NCI-H146 treated with DMSO at 0.1 percent for 48 hours (cell line): ENCODE measurements around the gene KCNE1.

Experiments
- DNase-seq: peaks from one replicate; lab custom pipeline; 2025; ENCODE audit not compliant: unreplicated experiment; lab: John Stamatoyannopoulos, UW

Gene KCNE1

DNA sequence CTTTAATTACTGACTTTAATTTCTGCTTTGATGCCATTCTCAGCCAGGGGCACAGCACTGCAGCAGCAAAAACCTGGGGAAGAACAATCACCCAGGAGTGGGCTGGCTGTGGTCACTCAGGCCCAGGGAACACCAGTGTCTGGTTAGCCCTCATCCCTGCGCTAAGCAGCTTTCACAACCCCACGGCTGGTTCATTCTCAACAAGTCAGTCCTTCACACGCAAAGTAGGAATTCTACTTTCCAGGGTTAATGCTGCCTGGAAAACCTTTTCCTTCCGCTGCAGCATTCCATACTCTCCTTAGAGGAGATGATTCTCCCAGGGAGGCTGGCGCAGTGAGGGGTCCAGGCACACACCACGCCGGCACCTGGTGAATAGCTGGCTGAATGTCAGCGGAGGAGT is 24.3 kb upstream of the KCNE1 start:
- DNase-seq: no peak

DNA sequence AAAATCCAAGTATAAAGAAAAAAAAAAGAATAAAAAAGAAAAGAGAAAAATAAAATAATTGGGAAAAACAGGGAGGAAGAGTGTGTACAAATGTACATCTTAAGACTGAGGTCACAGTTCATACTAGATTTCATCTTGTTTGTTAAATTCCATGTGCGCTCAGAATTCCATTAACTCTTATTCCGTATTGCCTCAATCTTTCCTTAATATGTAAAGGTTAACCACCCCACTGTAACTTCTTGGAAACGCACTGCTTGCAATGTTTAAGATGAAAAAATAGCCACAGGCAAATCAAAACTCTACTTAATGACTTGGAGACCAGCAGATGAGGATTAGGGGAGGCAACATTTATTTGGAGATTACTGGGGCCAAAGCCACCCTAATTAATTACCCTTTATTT is 23.9 kb upstream of the KCNE1 start:
- DNase-seq: no peak

DNA sequence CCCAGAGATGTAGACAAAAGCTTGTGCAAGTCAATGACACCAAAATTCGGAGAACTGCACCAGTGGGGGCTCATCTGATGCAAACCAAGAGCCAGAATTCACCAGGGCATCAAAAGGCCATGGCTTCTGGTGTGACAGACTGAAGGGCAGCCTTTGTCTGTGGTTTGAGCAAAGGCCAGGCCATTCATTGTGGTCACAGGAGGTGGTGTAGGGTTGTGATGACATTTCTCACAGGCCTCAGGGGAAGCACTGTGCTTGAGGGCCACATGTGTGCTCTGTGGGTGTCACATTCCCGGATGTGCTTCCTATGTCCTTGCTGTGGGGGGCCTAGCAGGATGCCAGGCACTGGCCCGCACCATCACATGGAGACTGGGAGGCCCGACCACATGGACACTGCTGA is 22.5 kb upstream of the KCNE1 start:
- DNase-seq: no peak

DNA sequence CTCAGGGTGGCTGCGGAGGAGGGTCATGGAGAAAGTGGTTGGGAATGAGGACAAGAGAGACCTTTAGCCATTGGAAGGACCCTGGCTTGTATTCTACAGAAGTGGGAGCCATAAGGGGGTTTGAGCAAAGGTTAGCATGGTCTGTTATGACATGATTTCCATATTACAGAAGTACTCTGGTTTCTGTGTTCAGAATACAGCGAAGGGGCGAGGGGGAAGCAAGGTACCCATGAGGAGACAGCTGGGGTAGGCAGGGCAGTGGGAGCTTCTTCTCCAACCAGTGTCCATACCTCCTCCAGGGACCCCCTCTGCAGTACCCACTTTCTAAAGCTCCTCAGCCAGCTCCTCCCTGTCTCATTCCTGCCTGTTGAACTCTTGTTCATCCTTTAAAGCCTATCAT is 21.9 kb upstream of the KCNE1 start:
- no peak for DNase-seq

DNA sequence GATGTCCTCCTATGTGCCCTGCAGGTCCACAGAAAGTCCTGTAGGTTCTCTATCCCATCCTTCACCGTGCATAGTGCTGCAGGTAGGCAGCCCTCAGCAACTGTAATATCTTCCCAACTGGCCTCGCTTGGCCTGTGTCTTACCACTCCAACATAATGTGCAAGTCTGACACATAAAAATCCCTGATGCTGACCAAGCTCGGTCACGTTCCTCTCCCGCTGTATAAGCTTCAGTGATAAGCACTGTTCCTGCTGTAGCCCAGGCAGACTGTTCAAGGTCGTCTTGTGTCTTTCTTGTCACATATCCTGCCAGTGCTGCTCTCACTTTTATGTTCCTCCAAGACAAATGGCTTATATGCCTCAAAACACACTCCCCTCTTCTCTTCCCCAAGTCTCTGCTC is 19.4 kb upstream of the KCNE1 start:
- DNase-seq: no peak

GRCh38 chr21:34530261-34530660 is 18.3 kb upstream of the KCNE1 start:
- DNase-seq: no peak

- no peak for DNase-seq
These were observed 16.1 kb upstream of the KCNE1 start for GRCh38 chr21:34528131-34528561.

- DNase-seq: no peak
These were observed 14.7 kb upstream of the KCNE1 start for GRCh38 chr21:34526618-34527290.

- no peak for DNase-seq
These were observed 14.2 kb upstream of the KCNE1 start for GRCh38 chr21:34526241-34526617.

- DNase-seq: no peak
These were observed 12.9 kb upstream of the KCNE1 start for GRCh38 chr21:34524646-34525601.

GRCh38 chr21:34523019-34523555 is 11.1 kb upstream of the KCNE1 start:
- no peak for DNase-seq

DNA sequence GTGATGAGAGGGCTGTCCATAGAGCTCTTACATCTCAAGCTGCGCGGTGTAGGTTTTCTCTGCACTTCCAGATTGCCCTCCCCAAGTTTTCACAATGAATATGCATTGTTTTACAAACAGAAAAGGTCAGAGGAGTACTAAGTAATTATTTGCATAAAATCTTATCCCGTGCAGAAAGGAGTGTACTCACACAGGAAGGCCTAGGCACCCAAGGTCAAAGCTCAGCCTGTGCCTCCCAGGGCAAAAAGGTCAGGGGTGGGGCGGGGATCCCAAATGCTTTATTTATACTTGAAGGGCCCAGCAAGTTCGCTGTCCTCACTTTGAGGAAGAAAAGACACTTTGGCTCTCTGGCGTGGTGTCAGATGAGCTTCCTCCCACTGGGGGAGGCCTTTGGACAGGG is 10.3 kb upstream of the KCNE1 start:
- no peak for DNase-seq

- DNase-seq: no peak
These were observed 9.6 kb upstream of the KCNE1 start for GRCh38 chr21:34521561-34521960.

GRCh38 chr21:34520764-34521508 is 8.9 kb upstream of the KCNE1 start:
- DNase-seq: no peak

DNA sequence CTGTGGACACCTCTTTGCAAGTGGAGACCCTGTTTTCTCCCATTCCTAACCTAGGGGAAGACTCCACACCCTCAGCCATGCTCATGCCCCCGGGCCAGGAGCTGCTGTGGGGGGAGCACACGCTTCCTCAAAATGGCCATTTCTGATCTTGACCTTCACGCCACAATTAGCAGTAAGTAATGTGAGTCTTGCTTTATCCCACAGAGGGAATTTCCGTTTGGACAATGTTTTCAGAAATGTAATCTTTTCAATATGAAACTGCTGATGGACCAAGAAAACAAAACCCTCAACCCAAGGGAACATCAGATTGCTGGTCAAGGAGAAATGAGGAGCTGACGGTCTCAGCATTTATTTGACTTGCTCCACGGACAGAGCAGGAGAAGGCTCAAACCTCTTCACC is 8.3 kb upstream of the KCNE1 start:
- no peak for DNase-seq

GRCh38 chr21:34519694-34520093 is 7.7 kb upstream of the KCNE1 start:
- no peak for DNase-seq

DNA sequence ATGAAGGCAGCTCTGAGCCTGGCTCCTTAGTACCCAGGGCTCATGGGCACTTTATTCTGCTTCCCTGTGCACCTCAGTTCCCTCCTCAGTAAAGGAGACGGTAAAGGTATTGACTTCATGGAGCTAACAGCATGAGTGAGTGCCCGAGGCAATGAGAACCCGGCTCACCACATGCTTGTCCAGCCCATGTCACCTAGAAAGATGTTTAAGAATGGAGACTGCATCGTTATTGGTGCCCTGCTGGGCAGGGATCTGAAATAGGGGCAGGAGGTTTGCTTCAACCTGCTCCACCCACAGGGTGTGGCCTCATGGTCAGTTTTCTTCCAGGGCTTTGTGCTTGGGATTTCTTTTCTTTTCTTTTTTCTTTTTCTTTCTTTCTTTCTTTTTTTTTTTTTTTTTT is 7.0 kb upstream of the KCNE1 start:
- peak; percentile 2 for DNase-seq

DNA sequence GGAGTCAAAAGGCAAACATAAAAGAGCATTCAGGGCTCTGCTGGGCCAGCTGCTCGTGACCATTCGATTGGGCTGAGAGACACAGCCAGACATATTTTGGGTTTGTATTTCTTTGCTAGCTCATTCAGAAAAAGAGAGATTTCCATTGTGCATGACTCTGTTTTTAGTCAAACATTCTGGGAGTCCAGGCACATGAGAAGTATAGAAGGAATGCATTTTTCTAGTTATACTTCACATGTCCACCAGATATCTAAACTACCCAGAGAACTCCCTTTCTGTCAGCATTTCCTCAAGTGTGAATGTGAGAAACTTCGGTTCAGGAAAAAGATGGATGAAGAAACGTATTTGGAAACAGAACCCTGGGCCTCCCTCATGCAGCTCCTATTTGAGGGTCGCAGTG is 6.3 kb upstream of the KCNE1 start:
- DNase-seq: no peak

DNA sequence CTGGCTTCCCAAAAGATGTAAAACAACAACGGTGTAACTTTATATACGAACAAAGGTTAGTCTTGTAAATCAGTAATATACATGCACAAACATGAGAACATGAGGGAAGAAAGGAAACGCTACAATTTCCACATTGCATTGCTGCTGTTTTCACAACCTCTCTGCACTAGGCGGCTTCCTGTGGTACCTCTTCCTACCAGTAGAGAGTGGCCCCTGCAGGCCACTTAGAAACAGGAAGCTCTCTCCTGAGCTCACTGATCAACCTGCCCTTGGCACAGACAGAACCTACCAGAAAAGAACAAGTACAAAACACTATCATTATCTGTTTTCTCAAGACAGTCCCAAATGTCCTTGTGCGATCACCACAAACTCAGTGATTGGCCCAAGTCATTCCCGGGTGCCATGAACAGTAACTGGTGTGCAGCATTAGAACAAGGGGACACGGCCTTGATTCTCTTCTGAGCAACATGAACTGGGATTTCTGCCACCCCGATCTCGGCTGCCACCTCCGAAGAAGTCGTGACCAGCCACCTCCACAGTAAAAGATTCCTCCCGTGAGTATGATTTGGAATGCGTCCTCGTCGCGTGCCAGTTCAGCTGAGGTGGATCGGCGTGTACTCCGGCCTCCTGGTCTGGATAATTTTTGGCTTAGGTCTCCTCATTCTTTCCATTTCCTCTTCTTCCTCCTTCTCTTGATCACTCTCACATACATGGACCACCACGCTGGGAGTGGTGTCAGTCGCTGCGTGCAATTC is 5.7 kb upstream of the KCNE1 start:
- DNase-seq: no peak

DNA sequence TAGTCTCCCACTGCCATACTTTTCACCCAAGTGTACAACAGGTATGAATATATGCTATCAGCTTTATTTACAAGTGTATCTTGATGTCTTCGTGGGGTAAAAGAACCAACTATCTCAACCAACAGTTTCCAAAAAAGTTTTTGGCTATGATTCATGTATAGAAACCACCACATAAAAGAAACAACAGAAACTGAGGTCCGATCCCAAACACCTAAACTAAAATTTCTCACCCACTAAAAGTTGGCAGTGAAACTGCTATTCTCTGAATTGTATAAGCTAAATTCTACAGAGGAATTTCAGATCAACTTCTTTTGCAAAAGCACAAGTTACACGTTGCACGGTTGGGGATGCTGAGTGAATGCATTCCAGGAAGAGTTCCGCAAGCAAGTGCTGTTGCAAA is 5.0 kb upstream of the KCNE1 start:
- no peak for DNase-seq
